Measurements from ENCODE around the gene TDRD15.

DNA sequence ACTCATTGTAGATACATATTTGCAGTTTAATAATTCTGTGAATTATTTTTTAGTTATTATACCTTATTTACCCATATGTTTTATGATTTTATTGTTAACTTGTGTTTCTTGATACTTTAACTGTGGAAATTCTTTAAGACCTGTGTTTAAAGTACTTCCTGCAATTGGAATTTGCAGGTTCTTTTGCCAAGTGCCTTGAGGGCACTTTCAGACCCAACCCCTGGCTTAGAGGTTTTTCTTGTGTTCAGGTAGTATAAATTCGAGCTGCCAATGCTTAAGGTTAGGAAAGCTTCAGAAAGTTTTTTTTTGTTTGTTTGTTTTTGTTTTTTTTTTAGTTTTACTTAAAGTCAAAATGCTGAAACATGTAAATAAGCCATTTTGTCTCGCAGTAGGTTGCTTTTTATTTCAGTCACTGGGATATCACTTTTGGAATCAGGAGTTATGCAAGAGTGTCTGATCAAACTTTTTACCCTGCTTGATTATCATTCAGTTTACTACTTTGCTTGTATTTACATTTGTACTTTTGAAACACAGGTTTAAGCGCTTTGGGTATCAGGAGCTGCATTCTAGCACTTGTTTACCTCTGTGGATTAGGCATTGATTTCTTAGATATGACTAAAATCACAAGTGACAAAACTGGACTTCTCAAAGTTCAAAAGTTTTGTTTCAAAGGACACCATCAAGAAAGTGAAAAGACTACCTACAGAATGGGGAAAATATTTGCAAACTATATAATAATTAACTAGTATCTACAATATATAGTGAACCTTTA, 31.8 kb downstream of the TDRD15 start:
- TF ChIP-seq POLR2A (IDR thresholded peaks at IDR 0.05), result no peak
- TF ChIP-seq, protein P1, sequence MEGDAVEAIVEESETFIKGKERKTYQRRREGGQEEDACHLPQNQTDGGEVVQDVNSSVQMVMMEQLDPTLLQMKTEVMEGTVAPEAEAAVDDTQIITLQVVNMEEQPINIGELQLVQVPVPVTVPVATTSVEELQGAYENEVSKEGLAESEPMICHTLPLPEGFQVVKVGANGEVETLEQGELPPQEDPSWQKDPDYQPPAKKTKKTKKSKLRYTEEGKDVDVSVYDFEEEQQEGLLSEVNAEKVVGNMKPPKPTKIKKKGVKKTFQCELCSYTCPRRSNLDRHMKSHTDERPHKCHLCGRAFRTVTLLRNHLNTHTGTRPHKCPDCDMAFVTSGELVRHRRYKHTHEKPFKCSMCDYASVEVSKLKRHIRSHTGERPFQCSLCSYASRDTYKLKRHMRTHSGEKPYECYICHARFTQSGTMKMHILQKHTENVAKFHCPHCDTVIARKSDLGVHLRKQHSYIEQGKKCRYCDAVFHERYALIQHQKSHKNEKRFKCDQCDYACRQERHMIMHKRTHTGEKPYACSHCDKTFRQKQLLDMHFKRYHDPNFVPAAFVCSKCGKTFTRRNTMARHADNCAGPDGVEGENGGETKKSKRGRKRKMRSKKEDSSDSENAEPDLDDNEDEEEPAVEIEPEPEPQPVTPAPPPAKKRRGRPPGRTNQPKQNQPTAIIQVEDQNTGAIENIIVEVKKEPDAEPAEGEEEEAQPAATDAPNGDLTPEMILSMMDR (IDR thresholded peaks at IDR 0.05), result no peak
